ENCODE measurements around the gene POPDC3. TPM values are rescaled to one million over a fixed set of nuclear protein-coding genes. Genes with fewer than 3 reads are reported as not detected.

Gene POPDC3
- total RNA-seq, 4 donors from 2014 or later = not detected

- TF ChIP-seq CTCF (IDR thresholded peaks at IDR 0.05) = peak in 1 of 2 donors; percentile 12
- TF ChIP-seq POLR2AphosphoS5 (IDR thresholded peaks at IDR 0.05) = no peak
- peak; percentile 71 to 81 for DNase-seq (ENCODE audit: low spot score in 2 of 2)
- H3K36me3 ChIP-seq = no peaks in the 10 kb centered on the region
Observed at GRCh38 chr6:105136431-105137350, 43.1 kb downstream of the POPDC3 start.

GRCh38 chr6:105135907-105136430 is 43.8 kb downstream of the POPDC3 start:
- 12% methylated on average over 23 of the region's 24 CpGs for WGBS
- H3K27ac ChIP-seq = peak overlapping the region; percentile 30
- peaks cover 11% of the 10 kb centered on the region for H3K27me3 ChIP-seq
- peaks cover 11% of the 10 kb centered on the region for H3K4me1 ChIP-seq
- peak overlapping the region; percentile 76 for H3K4me3 ChIP-seq
- no peak for DNase-seq (ENCODE audit: low spot score in 2 of 2)
- TF ChIP-seq POLR2AphosphoS5 (IDR thresholded peaks at IDR 0.05) (no peak), POLR2A (IDR thresholded peaks at IDR 0.05) (no peak), EP300 (IDR thresholded peaks at IDR 0.05) (no peak), CTCF (IDR thresholded peaks at IDR 0.05) (no peak)
- H3K9me3 ChIP-seq = no peaks in the 10 kb centered on the region
- H3K36me3 ChIP-seq = no peaks in the 10 kb centered on the region

More at GRCh38 chr6:105136431-105137350, 43.1 kb downstream of the POPDC3 start:
- Histone ChIP-seq H3K4me1 (peaks cover 11% of the 10 kb centered on the region), H3K27me3 (peaks cover 11% of the 10 kb centered on the region), H3K4me3 (peak overlapping the region; percentile 76), H3K9me3 (no peaks in the 10 kb centered on the region), H3K27ac (peak overlapping the region; percentile 30)
- WGBS = 0% methylated on average over 12 of the region's 122 CpGs

GRCh38 chr6:105135056-105135455 is 44.8 kb downstream of the POPDC3 start:
- WGBS = 66% methylated on average over 4 of the region's 4 CpGs
- H3K4me1 ChIP-seq = peaks cover 11% of the 10 kb centered on the region
- no peak overlapping the region for H3K4me3 ChIP-seq
- no peak for DNase-seq (ENCODE audit: low spot score in 2 of 2)
- no peaks in the 10 kb centered on the region for H3K36me3 ChIP-seq
- H3K27me3 ChIP-seq = peaks cover 11% of the 10 kb centered on the region
- H3K27ac ChIP-seq = no peak overlapping the region
- no peak for TF ChIP-seq POLR2A (IDR thresholded peaks at IDR 0.05)
- no peak for TF ChIP-seq POLR2AphosphoS5 (IDR thresholded peaks at IDR 0.05)
- no peak for TF ChIP-seq CTCF (IDR thresholded peaks at IDR 0.05)
- H3K9me3 ChIP-seq = no peaks in the 10 kb centered on the region

- 69% methylated on average over 6 of the region's 6 CpGs for WGBS
- no peaks in the 10 kb centered on the region for H3K9me3 ChIP-seq
- no peak overlapping the region for H3K27ac ChIP-seq
- no peaks in the 10 kb centered on the region for H3K27me3 ChIP-seq
- DNase-seq (ENCODE audit: low spot score in 2 of 2) = no peak
- H3K4me1 ChIP-seq = no peaks in the 10 kb centered on the region
- no peak overlapping the region for H3K4me3 ChIP-seq
- TF ChIP-seq POLR2AphosphoS5 (IDR thresholded peaks at IDR 0.05) (no peak), POLR2A (IDR thresholded peaks at IDR 0.05) (no peak), CTCF (IDR thresholded peaks at IDR 0.05) (no peak), EP300 (IDR thresholded peaks at IDR 0.05) (no peak)
- no peaks in the 10 kb centered on the region for H3K36me3 ChIP-seq
Observed at GRCh38 chr6:105122717-105123116, 57.1 kb downstream of the POPDC3 start.

GRCh38 chr6:105121981-105122380 is 57.8 kb downstream of the POPDC3 start:
- Histone ChIP-seq H3K9me3 (no peaks in the 10 kb centered on the region), H3K27ac (no peak overlapping the region), H3K4me1 (no peaks in the 10 kb centered on the region), H3K4me3 (no peak overlapping the region), H3K27me3 (no peaks in the 10 kb centered on the region), H3K36me3 (no peaks in the 10 kb centered on the region)
- TF ChIP-seq EP300 (IDR thresholded peaks at IDR 0.05) = no peak
- TF ChIP-seq CTCF (IDR thresholded peaks at IDR 0.05) = no peak
- TF ChIP-seq POLR2A (IDR thresholded peaks at IDR 0.05) = no peak
- no peak for TF ChIP-seq POLR2AphosphoS5 (IDR thresholded peaks at IDR 0.05)
- no peak for DNase-seq (ENCODE audit: low spot score in 2 of 2)
- WGBS = 74% methylated on average over 3 of the region's 3 CpGs
